ENCODE results near the gene APC2.
A peak's percentile ranks its signal among the peaks of the same experiment; 100 is the strongest.

The APC2 gene

GRCh38 chr19:1429750-1430149, 20.2 kb upstream of the APC2 start:
- DNase-seq, result no peak

GRCh38 chr19:1430246-1430645, 19.7 kb upstream of the APC2 start:
- no peak for DNase-seq

DNA sequence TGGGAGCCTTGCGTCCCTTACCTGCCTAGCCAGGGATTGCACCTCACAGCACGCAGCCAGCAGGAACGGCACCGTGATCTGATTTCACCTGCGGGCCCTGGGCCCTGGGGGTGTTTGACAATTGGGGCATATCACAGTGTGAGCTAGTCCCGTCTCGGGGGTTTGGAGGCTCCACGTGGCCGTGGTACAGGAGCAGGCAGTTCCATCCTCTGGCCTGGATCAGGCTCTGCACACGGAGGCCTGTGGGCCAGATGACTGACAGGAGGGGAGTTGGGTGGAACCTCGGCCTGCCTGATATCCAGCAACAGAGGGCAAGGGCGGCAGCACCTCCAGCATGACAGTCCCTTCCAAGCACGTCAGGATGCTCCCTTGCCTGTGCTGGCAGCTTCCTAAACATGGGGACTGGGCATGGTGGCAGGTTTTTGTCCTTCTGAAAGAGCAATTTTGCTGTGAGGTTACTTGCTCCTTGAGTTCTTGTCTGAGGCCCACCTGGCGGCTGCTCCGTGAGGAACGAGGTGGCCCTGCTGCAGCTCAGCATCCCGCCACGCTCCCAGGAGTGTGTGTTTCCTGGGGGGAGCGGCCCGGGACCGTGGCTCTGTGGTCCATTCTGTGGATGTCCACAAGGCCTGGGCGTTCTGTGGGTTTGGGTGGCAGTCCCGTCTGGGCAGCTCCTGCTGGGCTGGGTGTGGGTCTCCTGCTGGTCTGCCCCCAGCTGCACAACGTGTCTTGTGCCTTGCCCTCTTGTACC, 18.0 kb upstream of the APC2 start:
- no peak for DNase-seq

- DNase-seq, result no peak
Observed at GRCh38 chr19:1432507-1432887, 17.4 kb upstream of the APC2 start.

DNA sequence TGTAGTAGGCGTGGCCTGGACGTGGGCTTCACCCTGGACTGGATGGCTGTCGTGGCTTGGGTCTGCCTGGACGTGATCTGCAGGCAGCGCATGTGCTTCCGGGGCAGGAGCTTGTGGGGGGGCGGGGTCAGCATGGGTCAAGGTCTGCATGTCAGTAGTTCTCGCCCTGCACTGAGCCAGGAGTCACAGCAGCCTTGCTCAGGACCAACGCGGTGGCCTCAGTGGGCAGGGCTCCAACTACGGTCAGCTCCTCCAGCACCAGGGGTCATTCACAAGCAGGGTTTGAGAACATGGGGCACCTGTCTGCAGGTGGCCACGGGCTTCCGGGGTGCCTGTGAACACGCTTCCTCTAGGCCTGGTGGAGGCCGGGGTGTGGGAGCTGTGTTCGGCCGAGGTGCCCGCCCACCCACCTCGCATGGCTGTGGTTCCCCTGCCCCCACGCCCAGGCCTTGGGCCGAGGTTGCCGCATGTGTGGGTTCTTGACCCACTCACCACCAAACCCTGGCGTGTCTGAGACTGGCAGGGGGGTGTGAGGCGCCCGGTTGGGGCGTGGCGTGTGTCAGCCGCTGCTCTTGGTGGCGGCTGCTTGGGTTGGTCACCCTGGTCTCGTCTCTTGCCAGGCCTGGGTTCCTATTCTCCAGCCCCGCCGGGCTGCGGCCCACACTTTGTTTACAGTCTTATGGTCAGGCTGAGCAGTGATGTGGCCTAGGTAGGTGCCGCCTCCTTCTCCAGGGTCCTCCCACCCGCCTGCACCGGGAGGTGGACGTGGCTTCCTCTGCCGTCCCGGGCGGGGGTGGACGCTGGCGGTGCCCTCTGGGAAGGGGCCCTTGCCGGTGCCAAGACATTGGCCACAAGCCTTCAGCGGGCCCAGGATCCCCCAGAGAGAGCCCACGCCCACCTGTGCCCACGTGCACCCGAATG, 16.5 kb upstream of the APC2 start:
- no peak for DNase-seq

DNA sequence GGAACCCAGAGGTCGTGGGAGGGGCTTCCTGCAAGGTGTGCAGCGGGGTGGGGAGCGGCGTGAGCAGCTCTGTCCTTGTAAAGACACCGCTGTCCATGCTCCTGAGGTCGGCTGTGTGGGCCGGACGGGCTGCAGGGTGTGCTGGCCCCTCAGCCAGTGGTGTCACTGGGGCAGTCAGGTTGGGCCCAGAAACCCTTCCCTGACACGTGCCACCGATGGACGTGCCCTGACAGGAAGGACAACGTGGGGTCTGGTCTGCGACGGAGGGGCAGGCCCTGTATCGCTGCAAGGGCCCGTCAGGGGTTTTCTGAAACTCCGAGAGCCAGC, 15.9 kb upstream of the APC2 start:
- no peak for DNase-seq

DNA sequence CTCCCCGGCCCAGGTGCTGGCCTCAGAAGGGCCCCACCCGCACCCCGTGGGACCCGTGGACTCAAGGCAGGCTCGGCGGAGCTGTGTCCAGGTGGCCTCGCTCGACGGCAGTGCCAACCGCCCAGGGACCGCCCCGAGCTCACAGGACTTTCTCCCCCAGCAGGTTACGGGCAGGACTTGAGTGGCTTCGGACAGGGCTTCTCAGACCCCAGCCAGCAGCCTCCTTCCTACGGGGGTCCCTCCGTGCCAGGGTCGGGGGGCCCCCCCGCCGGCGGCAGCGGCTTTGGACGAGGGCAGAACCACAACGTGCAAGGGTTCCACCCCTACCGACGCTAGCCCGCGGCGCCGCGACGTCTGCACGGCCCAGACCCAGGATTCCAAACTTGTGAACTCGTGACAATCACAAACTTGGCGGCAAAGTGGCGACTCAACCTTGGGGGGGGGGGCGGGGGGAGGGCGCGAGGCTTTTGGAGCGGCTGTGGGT, 15.3 kb upstream of the APC2 start:
- no peak for DNase-seq

DNA sequence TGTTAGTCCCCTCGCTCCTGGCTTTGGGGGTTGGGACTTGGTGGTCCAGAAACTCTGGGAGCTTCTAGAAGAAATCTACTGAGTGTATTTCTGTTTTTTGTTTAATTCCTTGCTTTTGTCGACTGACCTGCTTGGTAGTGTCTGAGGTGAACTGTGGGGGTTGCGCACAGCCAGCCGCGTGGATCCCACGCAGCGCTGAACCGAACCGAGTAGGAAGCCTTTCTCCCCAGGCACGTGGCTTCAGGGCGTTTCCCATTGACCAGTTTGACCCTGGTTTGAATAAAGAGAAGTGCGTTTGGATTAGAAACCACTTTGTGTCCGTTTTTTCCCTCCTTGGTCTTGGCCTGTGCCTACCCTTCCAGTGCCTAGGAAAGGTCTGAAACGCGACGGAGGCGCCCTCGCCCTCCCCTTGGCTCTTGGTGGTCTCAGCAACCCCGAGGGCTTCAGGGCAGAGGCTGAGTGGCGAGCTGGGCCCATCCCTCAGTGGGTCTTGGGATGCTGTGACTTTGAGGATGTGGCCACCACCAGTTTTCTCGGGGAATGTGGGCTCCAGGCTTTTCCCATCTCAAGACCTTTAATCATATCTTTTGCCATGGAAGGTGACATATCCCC, 14.4 kb upstream of the APC2 start:
- no peak for DNase-seq

DNA sequence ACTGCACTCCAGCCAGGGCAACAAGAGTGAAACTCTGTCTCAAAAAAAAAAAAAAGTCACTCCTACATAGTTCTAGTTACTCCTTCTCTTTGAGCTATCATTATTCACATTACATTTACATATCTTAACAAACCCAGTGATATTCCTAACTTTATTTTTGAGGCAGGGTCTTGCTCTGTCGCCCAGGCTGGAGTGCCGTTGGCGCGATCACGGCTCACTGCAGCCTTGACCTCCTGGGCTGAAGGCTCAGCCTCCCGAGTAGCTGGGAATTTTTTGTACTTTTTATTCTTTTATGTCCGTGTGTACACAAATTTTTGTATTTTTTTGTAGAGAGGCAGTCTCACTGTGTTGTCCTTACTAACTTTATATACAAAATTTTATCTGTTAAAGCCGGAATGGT, 12.3 kb upstream of the APC2 start:
- no peak for DNase-seq

- peak; percentile 96 for DNase-seq
Observed at GRCh38 chr19:1438035-1438932, 11.6 kb upstream of the APC2 start, which contains the start of gene RPS15. Gene RPS15 (plus strand): TSS chr19:1438396. CDS start chr19:1438426, 30 bp downstream.

GRCh38 chr19:1438933-1439354, 11.0 kb upstream of the APC2 start:
- peak; percentile 16 for DNase-seq

GRCh38 chr19:1439525-1440417, 10.2 kb upstream of the APC2 start:
- DNase-seq, result peak; percentile 40

- DNase-seq, result no peak
Observed at GRCh38 chr19:1440418-1440801, 9.5 kb upstream of the APC2 start.

- DNase-seq, result no peak
Observed at GRCh38 chr19:1441022-1441426, 8.9 kb upstream of the APC2 start.

DNA sequence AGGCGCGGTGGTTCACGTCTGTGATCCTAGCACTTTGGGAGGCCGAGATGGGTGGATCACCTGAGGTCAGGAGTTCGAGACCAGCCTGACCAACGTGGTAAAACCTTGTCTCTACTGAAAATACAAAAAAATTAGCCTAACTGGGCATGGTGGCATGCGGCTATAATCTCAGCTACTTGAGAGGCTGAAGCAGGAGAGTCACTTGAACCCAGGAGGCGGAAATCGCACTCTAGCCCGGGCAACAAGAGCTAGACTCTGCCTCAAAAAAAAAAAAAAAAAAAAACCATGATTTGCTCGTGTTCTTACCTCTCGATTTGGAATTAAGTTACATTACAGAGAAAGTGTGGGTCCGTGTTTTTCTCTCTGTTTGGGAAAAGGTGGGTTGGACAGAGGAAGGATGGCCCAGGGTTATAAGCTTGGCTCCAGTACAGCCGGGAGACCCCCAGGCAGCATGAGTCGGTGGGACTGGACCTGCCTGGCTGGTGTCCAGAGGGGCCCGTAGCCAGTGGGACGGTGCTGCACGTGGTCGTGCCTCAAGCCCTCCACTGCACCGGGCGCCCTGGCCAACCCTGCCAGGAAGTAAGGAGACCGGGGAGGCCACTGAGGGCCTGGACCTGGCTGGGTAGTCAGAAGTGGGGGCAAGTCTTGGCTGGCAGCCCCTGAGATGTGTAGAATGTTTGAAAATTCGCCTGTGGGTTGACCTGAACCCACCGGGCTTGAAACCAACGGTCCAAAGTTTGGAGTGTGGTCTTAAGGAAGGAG, 8.1 kb upstream of the APC2 start:
- no peak for DNase-seq

DNA sequence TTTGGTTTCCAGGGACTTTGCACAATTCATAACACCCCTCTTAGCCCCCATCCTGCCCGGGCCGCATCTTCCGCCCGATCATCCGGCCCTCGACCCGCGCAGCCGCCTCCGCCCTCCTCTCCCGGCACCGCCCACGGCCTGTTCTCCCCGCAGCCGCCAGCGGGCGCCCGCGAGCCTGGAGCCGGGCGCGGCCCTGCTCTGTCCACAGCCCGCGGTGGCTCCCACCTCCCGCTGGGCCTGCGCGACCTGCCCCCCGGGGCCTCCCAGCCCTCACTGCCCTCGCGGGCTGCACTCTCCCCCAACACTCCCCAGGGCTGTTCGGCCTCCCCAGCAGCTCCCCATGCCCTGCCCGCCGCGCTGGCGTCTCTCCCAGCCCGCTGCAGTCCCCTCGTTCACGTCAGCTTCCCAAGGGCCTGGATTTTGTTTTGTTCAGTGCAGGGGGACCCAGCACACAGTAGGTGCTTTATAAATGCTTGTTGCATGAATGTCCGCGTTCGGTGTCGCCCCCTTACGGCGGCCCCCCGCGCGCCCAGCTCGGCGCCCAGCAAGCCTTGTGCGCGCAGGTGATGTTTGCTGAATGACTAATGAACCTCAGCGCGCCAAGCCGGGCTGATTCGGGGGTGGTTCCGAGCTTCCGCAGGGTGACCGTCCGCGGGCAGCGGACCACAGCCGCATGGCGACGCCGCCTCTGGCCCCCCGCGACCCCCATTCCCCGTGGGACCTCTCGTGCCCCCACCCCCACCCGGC, 4.6 kb upstream of the APC2 start:
- DNase-seq, result peak; percentile 79

- no peak for DNase-seq
Observed at GRCh38 chr19:1445932-1446712, 3.8 kb upstream of the APC2 start.

DNA sequence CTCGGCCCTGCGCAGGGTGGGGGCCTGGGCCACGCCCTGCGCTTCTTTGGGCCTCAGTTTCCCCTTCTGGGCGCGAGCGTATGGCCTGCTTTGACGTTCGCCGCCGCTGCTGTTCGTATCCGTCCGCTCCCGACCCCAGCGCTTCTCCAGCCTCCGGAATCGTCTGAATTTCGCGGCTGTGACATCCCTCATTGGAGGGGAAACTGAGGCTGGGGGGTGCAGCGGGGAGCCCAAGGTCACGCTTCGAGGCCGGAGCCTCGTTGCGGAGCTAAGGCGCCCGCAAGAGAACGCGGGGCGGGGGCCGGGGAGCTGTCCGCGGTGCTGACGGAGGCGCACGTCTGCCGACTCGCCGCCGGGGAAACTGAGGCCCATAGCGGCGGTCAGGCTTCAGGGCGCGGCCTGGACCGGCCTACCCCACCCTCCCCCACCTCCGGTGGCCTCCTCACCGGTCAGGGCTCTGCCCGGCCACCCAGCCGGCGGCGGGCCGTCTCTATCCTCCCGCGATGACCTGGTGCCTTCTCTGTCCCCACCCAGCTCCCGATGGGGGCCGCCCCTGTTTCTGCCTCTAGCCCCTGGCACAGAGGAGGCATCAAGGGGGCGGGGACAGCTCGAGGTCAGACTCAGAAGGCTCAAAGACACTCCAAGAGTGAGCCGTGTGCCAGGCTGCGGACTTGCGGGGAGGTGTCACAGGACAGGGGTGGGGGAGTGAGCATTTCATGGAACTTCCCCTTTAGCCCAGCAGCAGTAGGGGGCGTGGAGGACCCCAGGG, 3.0 kb upstream of the APC2 start:
- DNase-seq, result no peak

Data from CD4-positive, alpha-beta T cell treated with Interleukin-17A for 1 hour (primary cell).